Type B pancreatic cell (in vitro differentiated cells): Measurements from ENCODE around the gene SLC9A8. TPM values are rescaled to one million over a fixed set of nuclear protein-coding genes. Genes with fewer than 3 reads are reported as not detected.

ENCODE experiments used
- DNase-seq: peaks from one replicate; pipeline ENCODE4 v3.0.0; 2021; ENCODE audit warnings: mixed read lengths; ENCODE audit not compliant: unreplicated experiment; ENCODE audit errors: extremely low spot score
- H3K27ac Mint-ChIP-seq: 2 replicates; pipeline ENCODE4 v1.8.0; 2021; ENCODE audit warnings: mild to moderate bottlenecking, mixed read lengths
- H3K27me3 Mint-ChIP-seq: 2 replicates; pipeline ENCODE4 v1.8.0; 2021; ENCODE audit warnings: mixed read lengths
- H3K36me3 Mint-ChIP-seq: 2 replicates; pipeline ENCODE4 v1.8.0; 2021; ENCODE audit warnings: mixed read lengths
- H3K4me1 Mint-ChIP-seq: one replicate; pipeline ENCODE4 v1.8.0; 2021; ENCODE audit warnings: mixed read lengths; ENCODE audit not compliant: unreplicated experiment
- H3K4me3 Mint-ChIP-seq: 2 replicates; pipeline ENCODE4 v1.8.0; 2021; ENCODE audit warnings: mild to moderate bottlenecking, mixed read lengths
- H3K9me3 Mint-ChIP-seq: 2 replicates; pipeline ENCODE4 v1.8.0; 2021; ENCODE audit warnings: mixed read lengths
- total RNA-seq: library from RNA; stranded (reverse); gene quantifications from 2 replicates; pipeline ENCODE4 v1.2.1, GENCODE V29; 2021; ENCODE audit warnings: low replicate concordance
- TF ChIP-seq, protein P1 (sequence below): fragments of 200-600 bp; sonication (generic); conservative IDR thresholded peaks from 2 replicates; pipeline ENCODE4 v1.5.0; 2021; ENCODE audit warnings: antibody characterized with exemption, mild to moderate bottlenecking

SLC9A8 gene
- total RNA-seq, 1 donor from 2014 or later, result 8.6 TPM

- H3K36me3 Mint-ChIP-seq, result no peaks in the 10 kb centered on the region
- no peaks in the 10 kb centered on the region for H3K27me3 Mint-ChIP-seq
- no peaks in the 10 kb centered on the region for H3K9me3 Mint-ChIP-seq
- no peak overlapping the region for H3K27ac Mint-ChIP-seq
- no peak overlapping the region for H3K4me3 Mint-ChIP-seq
- H3K4me1 Mint-ChIP-seq, result peaks cover 18% of the 10 kb centered on the region
- DNase-seq, result no peak
- TF ChIP-seq, protein P1, sequence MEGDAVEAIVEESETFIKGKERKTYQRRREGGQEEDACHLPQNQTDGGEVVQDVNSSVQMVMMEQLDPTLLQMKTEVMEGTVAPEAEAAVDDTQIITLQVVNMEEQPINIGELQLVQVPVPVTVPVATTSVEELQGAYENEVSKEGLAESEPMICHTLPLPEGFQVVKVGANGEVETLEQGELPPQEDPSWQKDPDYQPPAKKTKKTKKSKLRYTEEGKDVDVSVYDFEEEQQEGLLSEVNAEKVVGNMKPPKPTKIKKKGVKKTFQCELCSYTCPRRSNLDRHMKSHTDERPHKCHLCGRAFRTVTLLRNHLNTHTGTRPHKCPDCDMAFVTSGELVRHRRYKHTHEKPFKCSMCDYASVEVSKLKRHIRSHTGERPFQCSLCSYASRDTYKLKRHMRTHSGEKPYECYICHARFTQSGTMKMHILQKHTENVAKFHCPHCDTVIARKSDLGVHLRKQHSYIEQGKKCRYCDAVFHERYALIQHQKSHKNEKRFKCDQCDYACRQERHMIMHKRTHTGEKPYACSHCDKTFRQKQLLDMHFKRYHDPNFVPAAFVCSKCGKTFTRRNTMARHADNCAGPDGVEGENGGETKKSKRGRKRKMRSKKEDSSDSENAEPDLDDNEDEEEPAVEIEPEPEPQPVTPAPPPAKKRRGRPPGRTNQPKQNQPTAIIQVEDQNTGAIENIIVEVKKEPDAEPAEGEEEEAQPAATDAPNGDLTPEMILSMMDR, result no peak
Measured at GRCh38 chr20:49919009-49919408, 106.4 kb downstream of the SLC9A8 start.

GRCh38 chr20:49919461-49919860, 106.8 kb downstream of the SLC9A8 start:
- TF ChIP-seq, protein P1, result no peak
- Mint-ChIP-seq H3K4me3 (no peak overlapping the region), H3K36me3 (no peaks in the 10 kb centered on the region), H3K27me3 (no peaks in the 10 kb centered on the region), H3K9me3 (no peaks in the 10 kb centered on the region), H3K4me1 (peaks cover 14% of the 10 kb centered on the region), H3K27ac (no peak overlapping the region)
- DNase-seq, result no peak

- Mint-ChIP-seq H3K9me3 (no peaks in the 10 kb centered on the region), H3K4me1 (peaks cover 6% of the 10 kb centered on the region), H3K36me3 (no peaks in the 10 kb centered on the region), H3K27ac (no peak overlapping the region), H3K27me3 (no peaks in the 10 kb centered on the region), H3K4me3 (no peak overlapping the region)
- TF ChIP-seq, protein P1, result no peak
- no peak for DNase-seq
Measured at GRCh38 chr20:49924247-49924646, 111.6 kb downstream of the SLC9A8 start.

DNA sequence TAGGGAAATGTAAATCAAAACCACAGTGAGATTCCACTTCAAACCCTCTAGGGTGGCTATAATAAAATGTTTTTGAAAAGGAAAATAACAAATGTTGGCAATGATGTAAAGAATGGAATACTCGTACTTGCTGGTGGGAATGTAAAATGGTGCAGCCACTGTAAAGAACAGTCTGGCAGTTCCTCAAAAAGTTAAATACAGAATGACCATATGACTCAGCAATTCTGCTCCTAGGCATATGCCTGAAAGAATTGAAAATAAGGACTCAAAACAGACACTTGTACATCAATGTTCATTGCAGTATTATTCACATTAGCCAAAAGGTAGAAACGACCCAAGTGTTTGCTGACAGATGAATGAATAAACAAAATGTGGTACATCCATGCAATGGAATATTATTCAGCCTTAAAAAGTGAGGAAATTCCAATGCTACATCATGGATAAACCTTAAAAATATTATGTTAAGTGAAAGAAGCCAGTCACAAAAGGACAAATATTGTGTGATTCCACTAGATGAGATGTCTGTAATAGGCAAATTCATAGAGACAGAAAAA, 113.3 kb downstream of the SLC9A8 start:
- no peaks in the 10 kb centered on the region for H3K36me3 Mint-ChIP-seq
- no peaks in the 10 kb centered on the region for H3K9me3 Mint-ChIP-seq
- TF ChIP-seq, protein P1, result no peak
- peaks cover 6% of the 10 kb centered on the region for H3K4me1 Mint-ChIP-seq
- no peak for DNase-seq
- no peaks in the 10 kb centered on the region for H3K27me3 Mint-ChIP-seq
- H3K4me3 Mint-ChIP-seq, result no peak overlapping the region
- H3K27ac Mint-ChIP-seq, result no peak overlapping the region

DNA sequence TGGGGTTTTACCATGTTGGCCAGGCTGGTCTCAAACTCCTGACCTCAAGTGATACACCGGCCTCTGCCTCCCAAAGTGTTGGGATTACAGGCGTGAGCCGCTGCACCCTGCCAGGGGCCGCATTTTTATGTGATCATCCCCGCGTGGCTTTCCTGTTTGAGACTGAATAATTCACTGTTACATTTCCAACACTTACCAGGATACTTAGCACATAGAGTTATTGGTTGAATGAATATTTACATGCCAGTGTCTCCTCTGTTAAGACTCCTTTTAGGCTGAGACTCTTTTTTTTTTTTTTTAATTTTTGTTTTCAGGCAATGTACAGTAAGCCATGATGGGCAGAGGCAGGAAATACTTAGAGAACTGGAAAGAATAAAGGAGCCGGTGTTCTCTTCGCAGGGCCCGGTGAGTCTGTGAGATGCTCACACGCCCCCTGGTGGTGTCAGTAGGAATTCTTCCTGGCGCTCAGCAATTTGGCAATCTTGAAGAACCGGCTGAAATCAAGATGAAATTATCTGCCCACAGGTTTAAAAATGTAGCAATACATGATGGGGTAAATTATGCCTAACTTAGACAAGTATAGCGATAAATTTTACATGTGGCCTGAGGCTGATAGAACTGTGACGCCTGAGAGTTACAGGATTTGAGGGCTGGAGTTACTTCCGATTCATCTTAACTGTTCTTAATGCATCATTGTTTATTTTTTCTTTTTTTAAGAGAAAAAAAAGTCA, 115.9 kb downstream of the SLC9A8 start:
- no peak for DNase-seq
- TF ChIP-seq, protein P1, result peak; percentile 97
- Mint-ChIP-seq H3K4me3 (peak overlapping the region; percentile 12), H3K9me3 (no peaks in the 10 kb centered on the region), H3K27me3 (no peaks in the 10 kb centered on the region), H3K36me3 (no peaks in the 10 kb centered on the region), H3K4me1 (peaks cover 6% of the 10 kb centered on the region), H3K27ac (peak overlapping the region; percentile 60)
